ENCODE results near the gene KCNK15. TPM values are rescaled to one million over a fixed set of nuclear protein-coding genes. Genes with fewer than 3 reads are reported as not detected.

The KCNK15 gene
- total and polyA plus RNA-seq, 9 of the 15 experiments (the other 6 are each of a cell fraction or from before 2014, with no cell fraction given) = 0.03 to 0.30 (median 0.17) TPM; not detected in 5

GRCh38 chr20:44700306-44700705 lies 45.4 kb upstream of the KCNK15 start:
- no peaks in the 10 kb centered on the region for H3K9me1 ChIP-seq (ENCODE audit: control insufficient read depth, insufficient read depth, low read length)
- 6% methylated on average over 11 of the region's 11 CpGs for WGBS (ENCODE audit: insufficient coverage, low coverage, missing lambda C conversion rate)
- ChIA-PET CTCF (ENCODE audit: low intra/inter-chr PET ratio) (no interaction called here), POLR2A (interaction anchor here (0.6 kb wide), 1 partner anchor 832 kb away, joined by 3 read pairs; no protein-coding TSS in a partner anchor)
- BruUV-seq (replicated peaks) = no TSS peak
- H2AFZ ChIP-seq (ENCODE audit: low read depth, low read length) = no peak overlapping the region
- no peaks in the 10 kb centered on the region for H3K79me2 ChIP-seq (ENCODE audit: control insufficient read depth, insufficient read depth, low read length)
- no peak overlapping the region for H3K4me2 ChIP-seq (ENCODE audit: insufficient read depth, low read length)
- H3K9me3 ChIP-seq (replicated peaks; ENCODE audit: control insufficient read depth, insufficient read depth, low read depth, low read length) = peaks cover 4% of the 10 kb centered on the region
- FAIRE-seq = no peak
- H3K27me3 ChIP-seq (ENCODE audit: control insufficient read depth in 2 of 2, insufficient read depth in 2 of 2, low read length in 2 of 2) = peaks cover 28 to 52% of the 10 kb centered on the region in 2 experiments; a peak in 4 of 5 replicates
- no peak overlapping the region for H3K4me3 ChIP-seq
- in situ Hi-C loops (cut with MboI) (no loop called here), intact Hi-C loops (cut with micrococcal nuclease) (no loop called here)
- H3K36me3 ChIP-seq (ENCODE audit: control insufficient read depth, insufficient read depth, low read length) = no peaks in the 10 kb centered on the region
- H3K4me1 ChIP-seq (replicated peaks in 1 of 2; ENCODE audit: control insufficient read depth in 2 of 2, insufficient read depth in 2 of 2, low read length in 2 of 2) = no peaks in the 10 kb centered on the region
- no peak for DNase-seq (ENCODE audit: extremely low read depth in 1 of 4, low spot score in 3 of 4)
- no peak for ATAC-seq
- TF ChIP-seq FIP1L1 (IDR thresholded peaks at IDR 0.05; ENCODE audit: low read depth, low read length, poor library complexity, severe bottlenecking) = no peak
- no peak for TF ChIP-seq ETV5 (CRISPR knock-in tag; IDR thresholded peaks at IDR 0.05; ENCODE audit: low read depth)
- no peak for TF ChIP-seq SMARCA4 (IDR thresholded peaks at IDR 0.05)
- TF ChIP-seq SREBF1 (IDR thresholded peaks at IDR 0.05; ENCODE audit: borderline replicate concordance, low read depth, low read length) = no peak
- TF ChIP-seq TCF3 (CRISPR knock-in tag; IDR thresholded peaks at IDR 0.05) = no peak
- no peak for TF ChIP-seq GTF2A2 (tag; IDR thresholded peaks at IDR 0.05)
- TF ChIP-seq NFATC3 (IDR thresholded peaks at IDR 0.05) = no peak
- TF ChIP-seq BCL6 (CRISPR knock-in tag; IDR thresholded peaks at IDR 0.05) = no peak
- no peak for TF ChIP-seq JUNB (CRISPR knock-in tag; conservative IDR thresholded peaks at IDR 0.05)
- TF ChIP-seq BRF1 (IDR thresholded peaks at IDR 0.05; ENCODE audit: borderline replicate concordance, extremely low read depth, insufficient read length) = no peak
- TF ChIP-seq RFX1 (IDR thresholded peaks at IDR 0.05) = no peak
- H4K20me1 ChIP-seq (replicated peaks; ENCODE audit: control insufficient read depth, insufficient read depth, low read length) = 0 out of 2 replicates have a peak, but pooled peaks cover 4% of the 10 kb centered on the region
- H3K9ac ChIP-seq (ENCODE audit: insufficient read depth in 1 of 2, low read depth in 2 of 2, low read length in 2 of 2) = no peak overlapping the region
- no peak overlapping the region for H3K27ac ChIP-seq (ENCODE audit: extremely low read depth, low read depth, low read length)
